GM11168 (cell line): ENCODE results near the gene ZDHHC7.

Experiments
- in situ Hi-C: fragments of 300-500 bp; cut with MboI; formaldehyde crosslinking; loops from one replicate; pipeline ENCODE4 v1.12.0; 2022; ENCODE audit warnings: low sequenced_read_pairs; ENCODE audit not compliant: unreplicated experiment

Gene ZDHHC7

GRCh38 chr16:84999857-85000480 lies 11.4 kb downstream of the ZDHHC7 start:
- in situ Hi-C loops: no loop called here

GRCh38 chr16:84999200-84999599 lies 12.1 kb downstream of the ZDHHC7 start:
- in situ Hi-C loops: no loop called here

GRCh38 chr16:84996365-84996764 lies 15.0 kb downstream of the ZDHHC7 start:
- in situ Hi-C loops: no loop called here

GRCh38 chr16:84995663-84996062 lies 15.7 kb downstream of the ZDHHC7 start:
- in situ Hi-C loops: no loop called here

GRCh38 chr16:84993926-84994325 lies 17.4 kb downstream of the ZDHHC7 start:
- in situ Hi-C loops: no loop called here

- in situ Hi-C loops: no loop called here
These were observed 18.6 kb downstream of the ZDHHC7 start for GRCh38 chr16:84992717-84993075.

GRCh38 chr16:84990782-84991181 lies 20.6 kb downstream of the ZDHHC7 start:
- in situ Hi-C loops: no loop called here

GRCh38 chr16:84989749-84990620 lies 21.4 kb downstream of the ZDHHC7 start:
- in situ Hi-C loops: no loop called here

- in situ Hi-C loops: no loop called here
These were observed 22.8 kb downstream of the ZDHHC7 start for GRCh38 chr16:84988328-84989080.

GRCh38 chr16:84986879-84987278 lies 24.5 kb downstream of the ZDHHC7 start:
- in situ Hi-C loops: no loop called here

- in situ Hi-C loops: no loop called here
These were observed 25.2 kb downstream of the ZDHHC7 start for GRCh38 chr16:84986102-84986501.

- in situ Hi-C loops: no loop called here
These were observed 26.0 kb downstream of the ZDHHC7 start for GRCh38 chr16:84985079-84986065.

- in situ Hi-C loops: no loop called here
These were observed 28.9 kb downstream of the ZDHHC7 start for GRCh38 chr16:84982434-84982833.

GRCh38 chr16:84979516-84979915 lies 31.8 kb downstream of the ZDHHC7 start:
- in situ Hi-C loops: no loop called here

- in situ Hi-C loops: no loop called here
These were observed 34.5 kb downstream of the ZDHHC7 start for GRCh38 chr16:84976644-84977400.

- in situ Hi-C loops: no loop called here
These were observed 35.8 kb downstream of the ZDHHC7 start for GRCh38 chr16:84975522-84975921.

GRCh38 chr16:84975066-84975465 lies 36.3 kb downstream of the ZDHHC7 start:
- in situ Hi-C loops: no loop called here

- in situ Hi-C loops: no loop called here
These were observed 37.4 kb downstream of the ZDHHC7 start for GRCh38 chr16:84973776-84974523.

- in situ Hi-C loops: no loop called here
These were observed 38.1 kb downstream of the ZDHHC7 start for GRCh38 chr16:84973236-84973635.
